Testis (tissue), 2 donors: ENCODE data around the gene TTBK1.

ENCODE experiments used
- CTCF ChIP-seq, 3 experiments: fragments of 450-650 bp in 2 of 3; fragments of 200-600 bp in 1 of 3; sonication (generic) in 1 of 3; IDR thresholded peaks; one replicate each; pipeline ENCODE4 v1.5.1; 2016 to 2019; ENCODE audit warnings: antibody characterized with exemption in 3 of 3, mild to moderate bottlenecking in 2 of 3, moderate library complexity in 1 of 3
- POLR2A ChIP-seq: fragments of 450-650 bp; IDR thresholded peaks from one replicate; pipeline ENCODE4 v1.6.1; 2017; ENCODE audit warnings: antibody characterized with exemption, mild to moderate bottlenecking, moderate library complexity

GRCh38 chr6:43262780-43263313 lies 19.6 kb downstream of the TTBK1 start:
- TF ChIP-seq CTCF (IDR thresholded peaks at IDR 0.05) = no peak
- no peak for TF ChIP-seq POLR2A
